HEK293T (cell line): ENCODE measurements around the gene RBPMS2.

Experiments
- CTCF ChIA-PET: fragments of 350-600 bp; formaldehyde crosslinking; extraction: SDS; loops from one replicate; lab custom pipeline; 2021; ENCODE audit warnings: antibody characterized with exemption, inconsistent platforms; lab: Yijun Ruan, JAX
- POLR2A ChIA-PET: fragments of 350-600 bp; formaldehyde crosslinking; extraction: SDS; loops from one replicate; lab custom pipeline; 2020; ENCODE audit warnings: antibody characterized with exemption, inconsistent platforms; lab: Yijun Ruan, JAX
- DNase-seq: peaks from one replicate; pipeline ENCODE4 v3.0.0; 2012; ENCODE audit warnings: mixed read lengths; ENCODE audit errors: extremely low spot score
- ARNT ChIP-seq: fragments of 450-650 bp; IDR thresholded peaks from 2 replicates; pipeline ENCODE4 v1.6.1; 2017; ENCODE audit warnings: mild to moderate bottlenecking
- BHLHE40 ChIP-seq: fragments of 450-650 bp; IDR thresholded peaks from 2 replicates; pipeline ENCODE4 v1.6.1; 2016; ENCODE audit warnings: mild to moderate bottlenecking, moderate library complexity, borderline replicate concordance
- CTBP1 ChIP-seq: fragments of 450-650 bp; IDR thresholded peaks from 2 replicates; pipeline ENCODE4 v1.6.1; 2016; ENCODE audit warnings: borderline replicate concordance
- ELF4 ChIP-seq: fragments of 450-650 bp; IDR thresholded peaks from 2 replicates; pipeline ENCODE4 v1.6.1; 2017; ENCODE audit warnings: antibody characterized with exemption
- FOXA1 ChIP-seq: fragments of 450-650 bp; IDR thresholded peaks from 2 replicates; pipeline ENCODE4 v1.6.1; 2016; ENCODE audit warnings: mild to moderate bottlenecking
- FOXK2 ChIP-seq: fragments of 450-650 bp; IDR thresholded peaks from 2 replicates; pipeline ENCODE4 v1.6.1; 2016; ENCODE audit warnings: mild to moderate bottlenecking
- FOXM1 ChIP-seq: fragments of 450-650 bp; IDR thresholded peaks from 2 replicates; pipeline ENCODE4 v1.6.1; 2017; ENCODE audit warnings: mild to moderate bottlenecking, borderline replicate concordance
- HDGF ChIP-seq: fragments of 450-650 bp; IDR thresholded peaks from 2 replicates; pipeline ENCODE4 v1.6.1; 2017; ENCODE audit warnings: antibody characterized with exemption, borderline replicate concordance
- L3MBTL2 ChIP-seq: fragments of 450-650 bp; conservative IDR thresholded peaks from 2 replicates; pipeline ENCODE4 v1.6.1; 2016; ENCODE audit warnings: mild to moderate bottlenecking
- LEF1 ChIP-seq: fragments of 450-650 bp; IDR thresholded peaks from 2 replicates; pipeline ENCODE4 v1.6.1; 2017; ENCODE audit warnings: mild to moderate bottlenecking, borderline replicate concordance
- NFRKB ChIP-seq: fragments of 450-650 bp; IDR thresholded peaks from 2 replicates; pipeline ENCODE4 v1.6.1; 2016; ENCODE audit warnings: mild to moderate bottlenecking, moderate library complexity
- SP1 ChIP-seq: fragments of 450-650 bp; IDR thresholded peaks from 2 replicates; pipeline ENCODE4 v1.6.1; 2017
- SUZ12 ChIP-seq: fragments of 450-650 bp; IDR thresholded peaks from 2 replicates; pipeline ENCODE4 v1.6.1; 2016; ENCODE audit warnings: mild to moderate bottlenecking
- TARDBP ChIP-seq: fragments of 450-650 bp; IDR thresholded peaks from 2 replicates; pipeline ENCODE4 v1.6.1; 2016
- ZNF384 ChIP-seq: fragments of 450-650 bp; IDR thresholded peaks from 2 replicates; pipeline ENCODE4 v1.6.1; 2016
- TF ChIP-seq, protein P1 (sequence below): fragments of 450-650 bp; IDR thresholded peaks from 2 replicates; pipeline ENCODE4 v1.6.1; 2016

RBPMS2 gene

GRCh38 chr15:64732156-64732860 lies 43.1 kb downstream of the RBPMS2 start:
- DNase-seq, result no peak
- TF ChIP-seq LEF1, result no peak
- no peak for TF ChIP-seq BHLHE40
- TF ChIP-seq ARNT, result no peak
- TF ChIP-seq TARDBP, result no peak
- no peak for TF ChIP-seq ZNF384
- TF ChIP-seq SUZ12, result no peak
- TF ChIP-seq FOXA1, result no peak
- no peak for TF ChIP-seq ELF4
- no peak for TF ChIP-seq SP1
- TF ChIP-seq, protein P1, sequence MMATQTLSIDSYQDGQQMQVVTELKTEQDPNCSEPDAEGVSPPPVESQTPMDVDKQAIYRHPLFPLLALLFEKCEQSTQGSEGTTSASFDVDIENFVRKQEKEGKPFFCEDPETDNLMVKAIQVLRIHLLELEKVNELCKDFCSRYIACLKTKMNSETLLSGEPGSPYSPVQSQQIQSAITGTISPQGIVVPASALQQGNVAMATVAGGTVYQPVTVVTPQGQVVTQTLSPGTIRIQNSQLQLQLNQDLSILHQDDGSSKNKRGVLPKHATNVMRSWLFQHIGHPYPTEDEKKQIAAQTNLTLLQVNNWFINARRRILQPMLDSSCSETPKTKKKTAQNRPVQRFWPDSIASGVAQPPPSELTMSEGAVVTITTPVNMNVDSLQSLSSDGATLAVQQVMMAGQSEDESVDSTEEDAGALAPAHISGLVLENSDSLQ, result no peak
- TF ChIP-seq L3MBTL2, result no peak
- ChIA-PET POLR2A (no interaction called here), CTCF (interaction anchor here (0.9 to 4.3 kb wide), 3 partner anchors 46 to 77 kb away, joined by 4 to 23 read pairs (median 19); no protein-coding TSS in a partner anchor)

GRCh38 chr15:64731805-64732151 lies 43.6 kb downstream of the RBPMS2 start:
- CTCF ChIA-PET, result interaction anchor here (0.8 to 4.3 kb wide), 4 partner anchors 12 to 77 kb away, joined by 3 to 23 read pairs (median 12); no protein-coding TSS in a partner anchor
- POLR2A ChIA-PET, result no interaction called here
- DNase-seq, result no peak
- TF ChIP-seq, protein P1, result no peak
- TF ChIP-seq CTBP1, result no peak
- no peak for TF ChIP-seq ZNF384
- TF ChIP-seq SUZ12, result no peak
- no peak for TF ChIP-seq LEF1
- TF ChIP-seq FOXM1, result no peak
- TF ChIP-seq SP1, result no peak
- TF ChIP-seq L3MBTL2, result no peak
- TF ChIP-seq NFRKB, result no peak
- TF ChIP-seq ELF4, result no peak
- no peak for TF ChIP-seq BHLHE40
- TF ChIP-seq ARNT, result no peak
- TF ChIP-seq FOXA1, result no peak
- TF ChIP-seq TARDBP, result no peak
- no peak for TF ChIP-seq FOXK2
- TF ChIP-seq HDGF, result no peak

DNA sequence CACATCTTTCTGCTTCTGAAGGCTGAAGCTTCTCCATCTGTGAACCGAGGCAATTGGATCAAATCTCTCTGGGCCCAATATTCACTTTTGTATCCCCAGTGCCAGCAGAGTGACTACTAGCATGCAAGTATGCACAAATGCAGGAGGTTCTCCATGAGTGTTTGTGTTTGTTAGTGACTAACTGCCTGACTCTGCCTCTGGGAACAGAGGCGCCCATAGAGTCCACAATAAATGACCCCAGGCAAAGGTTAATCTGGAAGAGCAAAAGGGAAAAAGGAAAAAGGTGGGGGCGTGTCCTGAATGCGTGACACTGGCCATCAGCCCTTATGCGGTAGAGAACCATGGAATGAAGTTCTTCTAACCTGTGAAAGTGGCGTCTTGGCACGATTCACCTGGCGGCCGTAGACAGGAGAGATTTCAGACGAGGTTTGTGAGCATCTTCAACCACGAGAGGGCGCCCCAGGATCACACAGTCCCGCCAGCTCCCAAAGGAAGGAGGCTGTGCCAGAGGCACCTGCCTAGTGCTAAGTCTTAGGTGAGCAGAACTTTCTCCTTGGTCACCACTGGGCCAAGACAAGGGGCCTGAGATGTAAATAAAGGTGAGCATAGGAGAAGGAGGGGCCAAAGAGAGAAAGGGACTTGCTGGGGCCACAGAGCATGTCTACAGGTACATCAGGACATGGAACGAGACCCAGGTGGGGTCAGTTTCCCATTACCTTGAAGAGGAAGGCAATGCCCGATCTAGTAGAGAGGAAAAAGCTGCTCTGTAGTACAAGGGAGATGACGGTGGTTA lies 44.2 kb downstream of the RBPMS2 start:
- ChIA-PET POLR2A (no interaction called here), CTCF (interaction anchor here (0.6 to 4.3 kb wide), 6 partner anchors 12 to 225 kb away, joined by 3 to 23 read pairs (median 5); no protein-coding TSS in a partner anchor)
- TF ChIP-seq SP1, result no peak
- TF ChIP-seq LEF1, result no peak
- TF ChIP-seq ELF4, result no peak
- TF ChIP-seq TARDBP, result no peak
- no peak for TF ChIP-seq L3MBTL2
- no peak for TF ChIP-seq FOXK2
- peak; percentile 68 for DNase-seq

- CTCF ChIA-PET, result interaction anchor here (2.8 to 4.3 kb wide), 2 partner anchors 44 to 79 kb away, joined by 19 to 23 read pairs; no protein-coding TSS in a partner anchor
- POLR2A ChIA-PET, result no interaction called here
- TF ChIP-seq FOXM1, result no peak
- no peak for TF ChIP-seq TARDBP
- no peak for TF ChIP-seq FOXA1
- no peak for TF ChIP-seq L3MBTL2
- no peak for TF ChIP-seq HDGF
- no peak for TF ChIP-seq ARNT
- no peak for TF ChIP-seq LEF1
- TF ChIP-seq FOXK2, result no peak
- TF ChIP-seq, protein P1, result no peak
- no peak for TF ChIP-seq NFRKB
- TF ChIP-seq BHLHE40, result no peak
- TF ChIP-seq SP1, result no peak
- TF ChIP-seq CTBP1, result no peak
- no peak for DNase-seq
Observed at GRCh38 chr15:64730151-64730550, 45.2 kb downstream of the RBPMS2 start.

- ChIA-PET CTCF (interaction anchor here (0.6 to 1.0 kb wide), 2 partner anchors 14 to 89 kb away, joined by 4 read pairs; no protein-coding TSS in a partner anchor), POLR2A (no interaction called here)
- no peak for DNase-seq
- TF ChIP-seq NFRKB, result no peak
Observed at GRCh38 chr15:64720188-64720587, 55.2 kb downstream of the RBPMS2 start.

- POLR2A ChIA-PET, result no interaction called here
- CTCF ChIA-PET, result interaction anchor here (1.2 kb wide), 1 partner anchor 10 kb away, joined by 4 read pairs; no protein-coding TSS in a partner anchor
- TF ChIP-seq SUZ12, result no peak
- no peak for TF ChIP-seq HDGF
- TF ChIP-seq SP1, result no peak
- TF ChIP-seq, protein P1, result no peak
- no peak for TF ChIP-seq LEF1
- no peak for TF ChIP-seq CTBP1
- no peak for TF ChIP-seq ZNF384
- no peak for TF ChIP-seq NFRKB
- no peak for TF ChIP-seq ARNT
- no peak for TF ChIP-seq FOXA1
- DNase-seq, result no peak
Observed at GRCh38 chr15:64717735-64718495, 57.5 kb downstream of the RBPMS2 start.
